HAP-1 (cell line): Measurements from ENCODE around the gene SPRY1.

Source experiments
- DNase-seq, 2 experiments: peaks; one replicate each; pipeline ENCODE4 v3.0.0-alpha.2; 2016 to 2020; ENCODE audit warnings: low spot score in 2 of 2
- H3K27me3 ChIP-seq: fragments of 250-450 bp; sonication (Bioruptor Pico); 2 replicates; pipeline ENCODE4 v1.5.1; 2020; ENCODE audit warnings: low read depth, mild to moderate bottlenecking, moderate library complexity
- H3K36me3 ChIP-seq: fragments of 250-450 bp; sonication (Bioruptor Pico); replicated peaks from 2 replicates; pipeline ENCODE4 v1.5.1; 2020; ENCODE audit warnings: mild to moderate bottlenecking
- H3K4me1 ChIP-seq: fragments of 250-450 bp; sonication (Bioruptor Pico); 2 replicates; pipeline ENCODE4 v1.5.1; 2020; ENCODE audit warnings: mild to moderate bottlenecking
- H3K4me3 ChIP-seq: fragments of 250-450 bp; sonication (Bioruptor Pico); 2 replicates; pipeline ENCODE4 v1.5.1; 2020; ENCODE audit warnings: mild to moderate bottlenecking, moderate library complexity
- H3K9me3 ChIP-seq: fragments of 250-450 bp; sonication (Bioruptor Pico); 2 replicates; pipeline ENCODE4 v1.5.1; 2020; ENCODE audit warnings: mild to moderate bottlenecking, moderate library complexity
- in situ Hi-C: fragments of 300-500 bp; cut with MboI; formaldehyde crosslinking; loops from 3 replicates; pipeline ENCODE4 v1.14.3; 2020; ENCODE audit warnings: low sequenced_read_pairs, inconsistent platforms, mixed read lengths

SPRY1 gene

GRCh38 chr4:123450393-123450792, 53.8 kb downstream of the SPRY1 start:
- no peaks in the 10 kb centered on the region for H3K36me3 ChIP-seq
- H3K4me1 ChIP-seq: no peaks in the 10 kb centered on the region
- in situ Hi-C loops: no loop called here
- no peak for DNase-seq
- H3K9me3 ChIP-seq: no peaks in the 10 kb centered on the region
- no peak overlapping the region for H3K4me3 ChIP-seq
- 0 out of 2 replicates have a peak, but pooled peaks cover 5% of the 10 kb centered on the region for H3K27me3 ChIP-seq

GRCh38 chr4:123452616-123453015, 56.0 kb downstream of the SPRY1 start:
- in situ Hi-C loops: no loop called here
- DNase-seq: no peak
- H3K4me1 ChIP-seq: no peaks in the 10 kb centered on the region
- H3K9me3 ChIP-seq: no peaks in the 10 kb centered on the region
- H3K36me3 ChIP-seq: no peaks in the 10 kb centered on the region
- H3K4me3 ChIP-seq: no peak overlapping the region
- H3K27me3 ChIP-seq: 0 out of 2 replicates have a peak, but pooled peaks cover 5% of the 10 kb centered on the region

- DNase-seq: no peak
- Histone ChIP-seq H3K4me3 (no peak overlapping the region), H3K36me3 (no peaks in the 10 kb centered on the region), H3K9me3 (no peaks in the 10 kb centered on the region), H3K27me3 (0 out of 2 replicates have a peak, but pooled peaks cover 5% of the 10 kb centered on the region), H3K4me1 (no peaks in the 10 kb centered on the region)
- in situ Hi-C loops: no loop called here
Measured at GRCh38 chr4:123453061-123453680, 56.6 kb downstream of the SPRY1 start.
